Measurements from ENCODE around the gene ZNF485. TPM values are rescaled to one million over a fixed set of nuclear protein-coding genes. Genes with fewer than 3 reads are reported as not detected.

ZNF485 gene
- polyA plus RNA-seq, 1 donor (not counting 4 experiments of a cell fraction or from before 2014, with no cell fraction given), result 4.3 TPM

GRCh38 chr10:43569681-43570080, 36.6 kb upstream of the ZNF485 start:
- Histone ChIP-seq H3K4me1 (ENCODE audit: control insufficient read depth, extremely low read depth, insufficient read depth, low read length) (peaks cover 3% of the 10 kb centered on the region), H3K9me1 (ENCODE audit: control insufficient read depth, extremely low read depth, insufficient read depth, low read length) (no peaks in the 10 kb centered on the region), H3K36me3 (ENCODE audit: control insufficient read depth in 2 of 2, extremely low read depth in 1 of 2, insufficient read depth in 2 of 2, low read length in 2 of 2) (no peaks in the 10 kb centered on the region), H3K4me3 (ENCODE audit: control insufficient read depth in 2 of 3, extremely low read depth in 1 of 3, insufficient read depth in 2 of 3, low read depth in 1 of 3, low read length in 3 of 3) (no peak overlapping the region), H2AFZ (ENCODE audit: control insufficient read depth, low read length) (no peak overlapping the region), H3K79me2 (ENCODE audit: control insufficient read depth, insufficient read depth, low read length) (no peaks in the 10 kb centered on the region), H3K9ac (ENCODE audit: control insufficient read depth, extremely low read depth, insufficient read depth, low read length) (no peak overlapping the region), H3K9me3 (ENCODE audit: control insufficient read depth, low read depth, low read length) (no peaks in the 10 kb centered on the region), H3K27ac (ENCODE audit: control insufficient read depth, insufficient read depth, low read length) (no peak overlapping the region), H3K27me3 (ENCODE audit: control insufficient read depth, extremely low read depth, insufficient read depth, low read length) (peaks cover 9% of the 10 kb centered on the region), H3K4me2 (ENCODE audit: control insufficient read depth, extremely low read depth, insufficient read depth, low read depth, low read length) (no peak overlapping the region), H4K20me1 (ENCODE audit: control insufficient read depth, extremely low read depth, insufficient read depth, low read length) (no peaks in the 10 kb centered on the region)
- FAIRE-seq (no peak), DNase-seq (ENCODE audit: low read depth, low spot score) (no peak)
- TF ChIP-seq, protein P1, sequence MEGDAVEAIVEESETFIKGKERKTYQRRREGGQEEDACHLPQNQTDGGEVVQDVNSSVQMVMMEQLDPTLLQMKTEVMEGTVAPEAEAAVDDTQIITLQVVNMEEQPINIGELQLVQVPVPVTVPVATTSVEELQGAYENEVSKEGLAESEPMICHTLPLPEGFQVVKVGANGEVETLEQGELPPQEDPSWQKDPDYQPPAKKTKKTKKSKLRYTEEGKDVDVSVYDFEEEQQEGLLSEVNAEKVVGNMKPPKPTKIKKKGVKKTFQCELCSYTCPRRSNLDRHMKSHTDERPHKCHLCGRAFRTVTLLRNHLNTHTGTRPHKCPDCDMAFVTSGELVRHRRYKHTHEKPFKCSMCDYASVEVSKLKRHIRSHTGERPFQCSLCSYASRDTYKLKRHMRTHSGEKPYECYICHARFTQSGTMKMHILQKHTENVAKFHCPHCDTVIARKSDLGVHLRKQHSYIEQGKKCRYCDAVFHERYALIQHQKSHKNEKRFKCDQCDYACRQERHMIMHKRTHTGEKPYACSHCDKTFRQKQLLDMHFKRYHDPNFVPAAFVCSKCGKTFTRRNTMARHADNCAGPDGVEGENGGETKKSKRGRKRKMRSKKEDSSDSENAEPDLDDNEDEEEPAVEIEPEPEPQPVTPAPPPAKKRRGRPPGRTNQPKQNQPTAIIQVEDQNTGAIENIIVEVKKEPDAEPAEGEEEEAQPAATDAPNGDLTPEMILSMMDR (optimal IDR thresholded peaks at IDR 0.05 in 1 of 3, IDR thresholded peaks at IDR 0.05 in 1 of 3, conservative IDR thresholded peaks at IDR 0.05 in 1 of 3; ENCODE audit: extremely low read depth in 1 of 3, insufficient read depth in 2 of 3, low read length in 3 of 3), result no peak
- no peak for TF ChIP-seq EZH2 (IDR thresholded peaks at IDR 0.05; ENCODE audit: low read length)
- dilution Hi-C loops (cut with MboI; ENCODE audit: extremely low pct_ligation_motif_present, low sequenced_read_pairs), result no loop called here

DNA sequence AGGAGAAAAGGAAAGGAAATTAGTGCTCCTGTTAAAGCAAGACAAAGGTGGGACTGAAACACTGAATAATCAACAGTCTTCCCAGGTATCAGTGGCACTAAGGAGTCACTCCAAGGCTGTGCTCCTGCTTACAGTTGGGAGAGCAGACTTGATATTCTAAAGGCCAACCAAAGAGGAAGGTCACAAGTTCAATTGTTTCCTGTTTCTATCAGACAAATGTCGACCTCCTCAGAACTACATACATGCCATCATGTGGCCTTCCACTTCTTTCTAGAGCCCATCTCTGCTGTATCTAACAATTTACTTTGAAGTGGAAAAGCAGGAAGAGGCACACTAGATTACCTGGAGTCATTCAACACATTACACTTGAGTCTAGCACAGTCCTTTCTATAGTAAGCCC, 35.3 kb upstream of the ZNF485 start:
- Histone ChIP-seq H3K9me3 (ENCODE audit: control insufficient read depth, low read depth, low read length) (no peaks in the 10 kb centered on the region), H3K79me2 (ENCODE audit: control insufficient read depth, insufficient read depth, low read length) (no peaks in the 10 kb centered on the region), H3K4me1 (ENCODE audit: control insufficient read depth, extremely low read depth, insufficient read depth, low read length) (peaks cover 3% of the 10 kb centered on the region), H3K9ac (ENCODE audit: control insufficient read depth, extremely low read depth, insufficient read depth, low read length) (no peak overlapping the region), H3K36me3 (ENCODE audit: control insufficient read depth in 2 of 2, extremely low read depth in 1 of 2, insufficient read depth in 2 of 2, low read length in 2 of 2) (no peaks in the 10 kb centered on the region), H4K20me1 (ENCODE audit: control insufficient read depth, extremely low read depth, insufficient read depth, low read length) (no peaks in the 10 kb centered on the region), H2AFZ (ENCODE audit: control insufficient read depth, low read length) (no peak overlapping the region), H3K27ac (ENCODE audit: control insufficient read depth, insufficient read depth, low read length) (no peak overlapping the region), H3K4me3 (ENCODE audit: control insufficient read depth in 2 of 3, extremely low read depth in 1 of 3, insufficient read depth in 2 of 3, low read depth in 1 of 3, low read length in 3 of 3) (no peak overlapping the region), H3K4me2 (ENCODE audit: control insufficient read depth, extremely low read depth, insufficient read depth, low read depth, low read length) (no peak overlapping the region), H3K27me3 (ENCODE audit: control insufficient read depth, extremely low read depth, insufficient read depth, low read length) (peaks cover 9% of the 10 kb centered on the region), H3K9me1 (ENCODE audit: control insufficient read depth, extremely low read depth, insufficient read depth, low read length) (no peaks in the 10 kb centered on the region)
- TF ChIP-seq, protein P1 (optimal IDR thresholded peaks at IDR 0.05 in 1 of 3, IDR thresholded peaks at IDR 0.05 in 1 of 3, conservative IDR thresholded peaks at IDR 0.05 in 1 of 3; ENCODE audit: extremely low read depth in 1 of 3, insufficient read depth in 2 of 3, low read length in 3 of 3), result no peak
- TF ChIP-seq EZH2 (IDR thresholded peaks at IDR 0.05; ENCODE audit: low read length), result no peak
- dilution Hi-C loops (cut with MboI; ENCODE audit: extremely low pct_ligation_motif_present, low sequenced_read_pairs), result no loop called here
- DNase-seq (ENCODE audit: low read depth, low spot score) (no peak), FAIRE-seq (no peak)
